Measurements from ENCODE around the gene C3orf62.
A peak's percentile ranks its signal among the peaks of the same experiment; 100 is the strongest.
"Not testable (repeated sequence)": the region's sequence is repeated elsewhere in the genome, so short reads cannot be mapped to it uniquely, and the experiment has no call there.

The C3orf62 gene

DNA sequence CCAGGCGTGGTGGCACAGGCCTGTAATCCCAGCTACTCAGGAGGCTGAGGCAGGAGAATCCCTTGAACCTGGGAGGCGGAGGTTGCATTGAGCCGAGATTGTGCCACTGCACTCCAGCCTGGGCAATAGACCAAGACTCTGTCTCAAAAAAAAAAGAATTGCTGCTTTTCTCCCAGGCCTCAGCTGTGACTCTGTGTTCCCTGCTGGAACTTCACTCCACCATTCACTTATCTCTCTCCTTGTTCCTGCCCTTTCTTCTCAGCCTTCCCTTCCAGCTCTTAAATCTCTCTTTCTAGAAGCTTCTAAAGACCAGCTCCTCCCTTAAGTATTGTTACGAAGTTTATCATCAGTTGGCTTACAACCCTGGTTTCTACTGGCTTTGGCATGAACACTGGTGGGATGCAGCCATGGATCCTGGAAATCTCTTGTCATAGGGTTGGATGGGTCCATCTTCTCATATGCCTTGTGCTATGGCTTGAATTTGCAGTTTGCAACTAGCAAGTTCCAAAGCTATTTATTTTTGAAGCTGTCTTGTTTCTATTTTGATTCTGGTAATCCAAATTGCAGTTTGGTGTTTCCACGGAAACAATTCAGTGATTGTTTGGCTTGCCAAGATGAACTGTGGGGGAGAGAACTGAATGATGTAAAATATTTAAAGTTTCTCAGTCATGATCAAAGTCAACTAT is 10.5 kb downstream of the C3orf62 start:
- no peak for DNase-seq

- DNase-seq = no peak
Measured at GRCh38 chr3:49265661-49266386, 11.2 kb downstream of the C3orf62 start.

DNA sequence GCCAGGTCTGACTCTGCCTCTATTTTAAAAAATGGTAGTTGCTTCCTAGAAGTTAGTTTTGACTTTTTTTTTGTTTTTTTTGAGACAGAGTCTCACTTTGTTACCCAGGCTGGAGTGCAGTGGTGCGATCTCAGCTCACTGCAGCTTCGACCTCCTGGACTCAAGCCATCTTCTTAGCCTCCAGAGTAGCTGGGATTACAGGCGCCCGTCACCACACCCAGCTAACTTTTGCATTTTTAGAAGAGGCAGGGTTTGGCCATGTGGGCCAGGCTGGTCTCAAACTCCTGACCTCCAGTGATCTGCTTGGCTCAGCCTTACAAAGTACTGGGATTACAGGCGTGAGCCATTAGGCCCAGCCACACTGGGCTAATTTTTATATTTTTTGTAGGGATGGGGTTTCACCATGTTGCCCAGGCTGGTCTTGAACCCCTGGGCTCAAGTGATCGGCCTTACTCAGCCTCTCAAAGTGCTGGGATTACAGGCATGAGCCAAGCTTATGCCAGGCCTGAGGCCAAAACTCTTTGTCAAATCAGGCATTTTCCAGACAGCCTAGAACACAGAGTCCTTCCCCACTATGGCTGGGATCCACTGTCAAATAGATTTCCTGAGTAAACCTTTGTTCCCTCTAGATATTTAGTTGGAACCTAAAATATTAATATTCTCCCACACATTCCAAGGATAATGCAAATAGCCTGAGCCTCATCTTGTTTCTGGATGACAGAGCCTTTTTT is 13.7 kb downstream of the C3orf62 start:
- DNase-seq = no peak

DNA sequence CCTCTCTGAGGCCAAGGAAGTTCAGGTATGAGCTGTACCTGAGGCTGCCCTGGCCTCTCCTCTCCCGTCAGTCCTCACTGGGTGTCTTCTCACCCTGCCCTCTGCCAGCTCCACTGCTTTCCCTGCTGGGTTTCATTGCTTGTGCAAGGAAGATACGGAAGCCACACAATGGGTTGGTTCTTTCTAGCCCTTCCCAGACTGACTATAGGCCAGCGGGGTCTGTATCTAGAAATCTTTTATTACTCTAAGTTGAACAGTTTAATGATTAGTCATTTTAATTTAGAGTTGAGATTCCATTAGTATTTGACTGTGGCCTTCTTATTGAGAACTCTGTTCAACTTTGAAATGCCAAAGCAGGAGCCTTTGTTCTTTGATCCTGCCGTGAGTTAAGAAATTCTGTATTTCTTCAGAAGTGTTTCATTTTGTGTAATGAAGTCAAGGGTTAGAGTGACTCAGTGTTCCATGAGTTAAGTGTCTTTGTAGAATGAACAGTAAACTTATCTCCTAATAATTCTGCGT is 16.2 kb downstream of the C3orf62 start:
- DNase-seq = peak; percentile 44

DNA sequence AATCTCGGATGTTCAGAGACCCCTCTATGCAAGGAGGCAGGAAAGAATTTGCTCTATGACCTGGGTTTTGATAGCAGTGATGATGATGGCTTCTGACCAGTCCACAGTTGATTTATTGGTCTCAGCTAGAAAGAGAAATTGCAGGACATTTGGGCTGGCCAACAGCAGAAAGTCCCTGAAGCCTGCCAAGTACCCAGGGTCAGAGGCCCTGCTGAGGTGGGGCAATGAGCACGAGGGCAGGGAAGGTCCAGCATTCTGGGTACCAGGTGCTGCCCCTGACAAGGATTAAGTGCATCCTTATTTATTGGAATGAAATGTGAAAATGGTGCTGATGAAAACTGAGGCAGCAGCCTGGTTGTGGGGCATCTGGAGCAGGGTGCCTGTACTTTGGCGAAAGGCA is 19.8 kb downstream of the C3orf62 start:
- DNase-seq = peak; percentile 30

DNA sequence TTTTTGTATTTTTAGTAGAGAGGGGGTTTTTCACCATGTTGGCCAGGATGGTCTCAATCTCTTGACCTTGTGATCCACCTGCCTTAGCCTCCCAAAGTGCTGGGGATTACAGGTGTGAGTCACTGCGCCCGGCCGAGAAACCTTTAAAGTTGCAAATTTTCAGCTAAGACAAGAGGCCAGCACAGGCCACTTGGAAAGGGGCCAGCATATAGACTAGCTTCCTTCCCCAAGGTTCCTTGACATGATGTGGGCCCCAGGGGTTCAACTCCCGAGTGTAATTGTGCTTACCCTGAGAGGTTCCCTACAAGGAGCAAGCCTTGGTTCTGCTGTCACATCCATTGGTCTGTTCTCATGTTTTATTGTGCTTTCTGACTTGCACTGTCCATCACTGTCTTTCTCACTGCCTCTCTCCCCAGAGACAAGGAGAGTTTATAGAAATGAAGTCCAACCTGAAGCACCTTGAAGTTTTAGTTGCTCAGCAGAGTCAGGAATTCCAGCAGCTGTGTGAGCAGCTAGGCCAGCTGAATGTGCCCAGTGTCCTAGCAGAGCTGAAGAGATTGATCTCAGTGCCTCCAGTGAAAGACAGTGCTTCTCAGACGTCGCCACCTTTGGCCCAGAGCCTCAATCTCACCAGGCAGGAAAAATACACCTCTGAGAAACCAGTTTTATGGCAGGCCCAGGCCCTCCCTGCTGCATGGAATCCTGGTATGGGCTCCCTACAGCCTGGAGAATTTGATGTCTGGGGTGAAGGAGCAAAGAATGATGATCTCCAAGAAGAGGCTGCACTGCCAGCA is 21.1 kb downstream of the C3orf62 start:
- DNase-seq = peak; percentile 22

- DNase-seq = peak; percentile 21
Measured at GRCh38 chr3:49255112-49255511, 21.9 kb downstream of the C3orf62 start.

GRCh38 chr3:49253512-49253911 is 23.5 kb downstream of the C3orf62 start:
- peak; percentile 9 for DNase-seq

GRCh38 chr3:49248840-49249227 is 28.2 kb downstream of the C3orf62 start:
- DNase-seq = peak; percentile 17

DNA sequence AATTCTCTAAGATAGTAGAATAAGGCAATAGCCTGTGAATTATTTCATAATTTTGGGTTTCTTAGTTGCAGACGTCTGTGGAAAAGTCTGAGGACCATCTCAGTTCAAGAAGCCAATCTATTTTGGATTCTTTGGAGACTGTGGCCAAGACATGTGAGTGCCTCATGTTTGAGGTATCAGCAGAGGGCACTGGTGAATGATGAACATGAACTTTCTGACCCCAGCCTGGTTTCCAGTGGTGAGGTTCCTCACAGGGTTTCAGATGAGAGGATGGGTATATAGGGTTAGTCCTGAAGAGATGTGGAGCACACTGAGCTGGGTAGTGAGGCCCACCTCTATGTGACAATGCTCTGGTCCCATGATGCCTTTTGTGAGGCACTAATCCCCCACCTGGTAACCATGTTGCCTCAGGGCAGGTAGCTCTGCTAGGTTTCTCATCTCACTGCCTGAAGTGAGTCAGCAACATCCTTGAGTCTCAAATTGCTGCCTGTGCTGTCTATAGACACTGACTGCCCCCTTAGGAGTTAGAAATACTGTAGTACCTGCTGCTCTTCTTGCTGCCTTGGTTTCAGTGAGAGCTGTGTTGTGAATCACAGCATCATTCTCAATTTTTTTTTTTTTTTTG is 32.3 kb downstream of the C3orf62 start:
- peak; percentile 30 for DNase-seq

DNA sequence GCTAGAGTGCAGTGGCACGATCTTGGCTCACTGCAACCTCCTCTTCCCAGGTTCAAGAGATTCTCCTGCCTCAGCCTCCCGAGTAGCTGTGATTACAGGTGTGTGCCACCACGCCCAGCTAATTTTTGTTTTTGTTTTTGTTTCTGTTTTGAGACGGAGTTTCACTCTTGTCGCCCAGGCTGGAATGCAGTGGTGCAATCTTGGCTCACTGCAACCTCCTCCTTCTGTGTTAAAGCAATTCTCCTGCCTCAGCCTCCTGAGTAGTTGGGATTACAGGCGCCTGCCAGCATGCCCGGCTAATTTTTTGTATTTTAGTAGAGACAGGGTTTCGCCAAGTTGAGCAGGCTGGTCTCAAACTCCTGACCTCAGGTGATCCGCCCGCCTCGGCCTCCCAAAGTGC is 36.9 kb downstream of the C3orf62 start:
- not testable (repeated sequence) for DNase-seq

GRCh38 chr3:49238274-49239127 is 38.5 kb downstream of the C3orf62 start:
- no peak for DNase-seq

GRCh38 chr3:49237344-49237743 is 39.7 kb downstream of the C3orf62 start:
- no peak for DNase-seq

GRCh38 chr3:49236226-49236625 is 40.8 kb downstream of the C3orf62 start:
- no peak for DNase-seq

DNA sequence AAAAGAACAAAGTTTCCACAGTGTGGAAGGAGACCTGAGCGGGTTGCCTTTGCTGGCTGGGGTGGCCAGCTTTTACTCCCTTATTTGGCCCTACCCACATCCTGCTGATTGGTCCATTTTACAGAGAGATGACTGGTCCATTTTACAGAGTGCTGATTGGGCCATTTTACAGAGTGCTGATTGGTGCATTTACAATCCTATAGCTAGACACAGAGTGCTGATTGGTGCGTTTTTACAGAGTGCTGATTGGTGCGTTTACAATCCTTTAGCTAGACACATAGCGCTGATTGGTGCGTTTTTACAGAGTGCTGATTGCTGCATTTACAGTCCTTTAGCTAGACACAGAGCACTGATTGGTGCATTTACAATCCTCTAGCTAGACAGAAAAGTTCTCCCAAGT is 48.2 kb downstream of the C3orf62 start:
- DNase-seq = not testable (repeated sequence)

GRCh38 chr3:49222002-49222401 is 55.0 kb downstream of the C3orf62 start:
- no peak for DNase-seq

- DNase-seq = not testable (repeated sequence)
Measured at GRCh38 chr3:49220985-49221563, 56.0 kb downstream of the C3orf62 start.

GRCh38 chr3:49219132-49219531 is 57.9 kb downstream of the C3orf62 start:
- DNase-seq = no peak
